Central memory CD8-positive, alpha-beta T cell (primary cell): ENCODE measurements around the gene WFDC10B.
"Not testable (repeated sequence)": the region's sequence is repeated elsewhere in the genome, so short reads cannot be mapped to it uniquely, and the experiment has no call there.

ENCODE experiments used
- ATAC-seq: fragments of 150-1000 bp; cut with Tn5 transposase; replicated peaks from 2 replicates; pipeline ENCODE4 v1.10.0; 2022; ENCODE audit warnings: mild to moderate bottlenecking, moderate FRiP score, moderate number of reproducible peaks; ENCODE audit not compliant: poor library complexity, severe bottlenecking; ENCODE audit errors: extremely low read depth
- DNase-seq, 2 donors: peaks; one replicate each; pipeline ENCODE4 v3.0.0; 2021; ENCODE audit warnings: low spot score in 2 of 2
- H3K27ac Mint-ChIP-seq: one replicate; pipeline ENCODE4 v1.8.0; 2022; ENCODE audit warnings: low read depth, mild to moderate bottlenecking, moderate library complexity, mixed read lengths
- H3K27me3 Mint-ChIP-seq: one replicate; pipeline ENCODE4 v1.8.0; 2022; ENCODE audit warnings: mixed read lengths
- H3K36me3 Mint-ChIP-seq: one replicate; pipeline ENCODE4 v1.8.0; 2022; ENCODE audit warnings: mild to moderate bottlenecking, moderate library complexity, mixed read lengths; ENCODE audit not compliant: insufficient read depth
- H3K4me1 Mint-ChIP-seq: one replicate; pipeline ENCODE4 v1.8.0; 2022; ENCODE audit warnings: mixed read lengths
- H3K4me3 Mint-ChIP-seq: one replicate; pipeline ENCODE4 v1.8.0; 2022; ENCODE audit warnings: mild to moderate bottlenecking, moderate library complexity, mixed read lengths
- H3K9me3 Mint-ChIP-seq: one replicate; pipeline ENCODE4 v1.8.0; 2022; ENCODE audit warnings: mixed read lengths

The WFDC10B gene

DNA sequence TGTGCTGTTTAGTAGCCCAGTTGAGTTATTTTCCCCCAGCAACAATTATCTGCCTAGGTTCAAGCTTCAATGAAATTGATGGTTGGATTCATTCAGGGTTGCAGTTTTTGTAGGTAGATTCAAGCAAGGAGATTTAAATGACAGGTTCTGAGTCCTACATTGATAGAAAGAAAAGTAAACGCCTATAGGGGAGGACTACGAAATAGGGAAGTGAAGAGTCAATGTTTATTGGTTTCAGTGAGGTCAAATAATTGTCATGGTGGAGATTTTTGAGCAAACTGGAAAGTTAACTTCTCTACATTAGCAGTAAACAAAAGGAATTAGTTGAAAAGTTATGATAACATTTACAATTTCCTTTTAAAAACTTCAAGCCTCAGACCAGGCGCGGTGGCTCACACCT lies 3.7 kb downstream of the WFDC10B start:
- Mint-ChIP-seq H3K27me3 (peaks cover 65% of the 10 kb centered on the region), H3K4me1 (no peaks in the 10 kb centered on the region), H3K9me3 (no peaks in the 10 kb centered on the region), H3K27ac (no peak overlapping the region), H3K36me3 (no peaks in the 10 kb centered on the region), H3K4me3 (no peak overlapping the region)
- ATAC-seq: no peak
- no peak for DNase-seq

DNA sequence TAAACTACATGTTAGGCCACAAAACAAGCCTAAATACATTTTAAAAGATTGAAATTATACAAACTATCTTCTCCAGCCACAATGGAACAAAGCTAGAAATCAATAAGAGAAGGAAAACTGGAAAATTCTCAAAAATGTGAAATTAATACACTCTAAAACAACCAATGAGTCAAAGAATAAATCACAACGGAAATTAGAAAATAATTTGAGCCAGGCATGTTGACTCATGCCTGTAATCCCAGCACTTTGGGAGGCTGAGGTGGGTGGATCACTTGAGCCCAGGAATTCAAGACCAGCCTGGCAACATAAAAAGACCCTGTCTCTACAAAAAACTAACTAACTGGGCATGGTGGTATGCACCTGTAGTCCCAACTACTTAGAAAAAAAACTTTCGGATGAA lies 9.3 kb downstream of the WFDC10B start:
- Mint-ChIP-seq H3K4me1 (no peaks in the 10 kb centered on the region), H3K9me3 (no peaks in the 10 kb centered on the region), H3K27ac (no peak overlapping the region), H3K36me3 (no peaks in the 10 kb centered on the region), H3K4me3 (no peak overlapping the region), H3K27me3 (peaks cover 56% of the 10 kb centered on the region)
- ATAC-seq: no peak
- no peak for DNase-seq

- not testable (repeated sequence) for H3K9me3 Mint-ChIP-seq, DNase-seq, H3K36me3 Mint-ChIP-seq, H3K4me3 Mint-ChIP-seq, ATAC-seq, H3K4me1 Mint-ChIP-seq, H3K27ac Mint-ChIP-seq
- peaks cover 55% of the 10 kb centered on the region for H3K27me3 Mint-ChIP-seq
Observed at GRCh38 chr20:45693346-45693745, 11.5 kb downstream of the WFDC10B start.

DNA sequence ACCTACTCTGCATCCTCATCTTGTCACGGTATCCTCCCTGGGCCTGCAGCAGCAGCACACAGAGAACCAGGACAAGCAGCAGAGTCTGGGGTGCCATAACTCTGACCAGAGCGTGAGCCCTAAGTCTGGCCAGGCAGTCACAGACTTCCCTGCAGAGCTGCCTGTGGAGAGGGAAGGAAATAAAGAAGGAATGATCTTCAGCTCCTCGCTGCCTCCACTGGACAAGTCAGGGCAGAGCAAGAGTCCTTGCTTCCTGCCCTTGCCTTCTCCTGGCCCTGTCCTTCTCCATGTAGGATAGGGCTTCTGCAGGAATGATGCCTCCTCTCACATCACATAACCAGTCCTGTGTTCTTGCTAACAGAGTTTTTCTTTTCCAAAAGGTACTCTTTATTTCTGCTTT lies 18.9 kb downstream of the WFDC10B start:
- H3K4me1 Mint-ChIP-seq: no peaks in the 10 kb centered on the region
- H3K27ac Mint-ChIP-seq: no peak overlapping the region
- DNase-seq (no peak), ATAC-seq (no peak)
- H3K36me3 Mint-ChIP-seq: no peaks in the 10 kb centered on the region
- H3K27me3 Mint-ChIP-seq: peaks cover 26% of the 10 kb centered on the region
- no peaks in the 10 kb centered on the region for H3K9me3 Mint-ChIP-seq
- H3K4me3 Mint-ChIP-seq: no peak overlapping the region

DNA sequence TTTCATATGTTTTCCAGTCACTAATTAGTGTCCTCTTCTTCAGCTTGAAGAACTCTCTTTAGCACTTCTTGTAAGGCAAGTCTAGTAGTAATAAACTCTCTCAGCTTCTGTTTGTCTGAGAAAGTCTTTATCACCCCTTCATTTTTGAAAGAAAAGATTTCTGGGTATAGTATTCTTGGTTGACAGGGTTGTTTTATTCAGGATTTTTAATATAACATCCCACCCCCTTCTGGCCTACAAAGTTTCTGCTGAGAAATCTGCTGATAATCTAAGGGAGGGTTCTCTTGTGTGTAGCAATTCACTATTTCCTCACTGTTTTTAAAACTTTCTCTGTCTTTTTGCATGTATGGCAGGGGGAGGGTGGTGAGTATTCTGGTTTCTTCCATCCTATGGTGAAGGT lies 25.2 kb downstream of the WFDC10B start:
- Mint-ChIP-seq H3K4me1 (no peaks in the 10 kb centered on the region), H3K36me3 (no peaks in the 10 kb centered on the region), H3K27me3 (peaks cover 56% of the 10 kb centered on the region), H3K4me3 (no peak overlapping the region), H3K27ac (no peak overlapping the region), H3K9me3 (peaks cover 16% of the 10 kb centered on the region)
- ATAC-seq (no peak), DNase-seq (no peak)

DNA sequence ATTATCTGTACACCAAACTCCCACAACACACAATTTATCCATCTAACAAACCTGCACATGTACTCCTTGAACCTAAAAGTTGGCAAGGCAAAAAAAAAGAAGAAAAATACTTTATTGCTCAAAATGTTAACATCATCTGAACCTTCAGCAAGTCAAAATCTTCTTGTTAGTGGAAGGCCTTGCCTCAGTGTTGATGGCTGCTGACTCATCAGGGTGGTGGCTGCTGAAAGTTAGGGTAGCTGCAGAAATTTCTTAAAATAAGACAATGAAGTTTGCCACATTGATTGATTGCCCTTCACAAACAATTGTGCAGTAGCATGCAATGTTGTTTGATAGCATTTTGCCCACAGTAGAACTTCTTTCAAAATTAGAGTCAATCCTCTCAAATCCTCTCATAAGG lies 32.1 kb downstream of the WFDC10B start:
- no peaks in the 10 kb centered on the region for H3K36me3 Mint-ChIP-seq
- no peak overlapping the region for H3K27ac Mint-ChIP-seq
- H3K27me3 Mint-ChIP-seq: peaks cover 74% of the 10 kb centered on the region
- no peak overlapping the region for H3K4me3 Mint-ChIP-seq
- no peak for ATAC-seq
- no peak for DNase-seq
- H3K9me3 Mint-ChIP-seq: peaks cover 3% of the 10 kb centered on the region
- no peaks in the 10 kb centered on the region for H3K4me1 Mint-ChIP-seq

DNA sequence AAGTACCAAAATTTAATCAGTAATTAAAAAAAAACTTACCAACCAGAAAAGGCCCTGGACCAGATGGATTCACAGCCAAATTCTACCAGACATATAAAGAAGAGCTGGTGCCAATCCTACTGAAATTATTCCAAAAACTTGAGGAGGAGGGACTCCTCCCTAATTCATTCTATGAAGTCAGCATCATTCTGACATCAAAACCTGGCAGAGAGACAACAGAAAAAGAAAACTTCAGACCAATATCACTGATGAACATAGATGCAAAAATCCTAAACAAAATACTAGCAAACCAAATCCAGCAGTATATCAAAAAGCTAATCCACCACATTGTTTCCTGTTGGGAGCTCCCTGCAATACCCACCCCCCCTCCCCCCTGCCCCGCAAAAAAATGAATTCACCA lies 34.7 kb downstream of the WFDC10B start, which contains the start of gene WFDC11:
WFDC11 (minus strand) TSS at position 101 of the 400 bp plus-strand sequence. CDS start 19,639 bp downstream, outside the sequence.
- H3K9me3 Mint-ChIP-seq: no peaks in the 10 kb centered on the region
- H3K27ac Mint-ChIP-seq: no peak within 1 kb of the TSS
- DNase-seq: no peak
- H3K4me1 Mint-ChIP-seq: no peaks in the 10 kb centered on the region
- no peak for ATAC-seq
- no peaks in the 10 kb centered on the region for H3K36me3 Mint-ChIP-seq
- H3K4me3 Mint-ChIP-seq: no peak within 1 kb of the TSS
- peaks cover 77% of the 10 kb centered on the region for H3K27me3 Mint-ChIP-seq

- H3K27ac Mint-ChIP-seq, ATAC-seq, H3K9me3 Mint-ChIP-seq, H3K36me3 Mint-ChIP-seq, DNase-seq, H3K4me3 Mint-ChIP-seq, H3K4me1 Mint-ChIP-seq: not testable (repeated sequence)
- peaks cover 28% of the 10 kb centered on the region for H3K27me3 Mint-ChIP-seq
Observed at GRCh38 chr20:45657038-45657437, 47.8 kb downstream of the WFDC10B start.

GRCh38 chr20:45651726-45652125 lies 53.1 kb downstream of the WFDC10B start:
- H3K27me3 Mint-ChIP-seq: peaks cover 49% of the 10 kb centered on the region
- not testable (repeated sequence) for H3K36me3 Mint-ChIP-seq, H3K9me3 Mint-ChIP-seq, H3K27ac Mint-ChIP-seq, H3K4me1 Mint-ChIP-seq, H3K4me3 Mint-ChIP-seq, DNase-seq, ATAC-seq

GRCh38 chr20:45649312-45649863 lies 55.4 kb downstream of the WFDC10B start:
- DNase-seq (no peak), ATAC-seq (no peak)
- no peak overlapping the region for H3K27ac Mint-ChIP-seq
- no peaks in the 10 kb centered on the region for H3K4me1 Mint-ChIP-seq
- no peak overlapping the region for H3K4me3 Mint-ChIP-seq
- no peaks in the 10 kb centered on the region for H3K9me3 Mint-ChIP-seq
- peaks cover 52% of the 10 kb centered on the region for H3K27me3 Mint-ChIP-seq
- no peaks in the 10 kb centered on the region for H3K36me3 Mint-ChIP-seq

GRCh38 chr20:45647441-45648050 lies 57.3 kb downstream of the WFDC10B start:
- H3K4me3 Mint-ChIP-seq: no peak overlapping the region
- H3K36me3 Mint-ChIP-seq: no peaks in the 10 kb centered on the region
- no peaks in the 10 kb centered on the region for H3K4me1 Mint-ChIP-seq
- no peaks in the 10 kb centered on the region for H3K9me3 Mint-ChIP-seq
- DNase-seq (no peak), ATAC-seq (no peak)
- peaks cover 45% of the 10 kb centered on the region for H3K27me3 Mint-ChIP-seq
- H3K27ac Mint-ChIP-seq: no peak overlapping the region

- ATAC-seq (no peak), DNase-seq (no peak)
- Mint-ChIP-seq H3K9me3 (no peaks in the 10 kb centered on the region), H3K4me3 (no peak overlapping the region), H3K27ac (no peak overlapping the region), H3K27me3 (peaks cover 46% of the 10 kb centered on the region), H3K4me1 (no peaks in the 10 kb centered on the region), H3K36me3 (no peaks in the 10 kb centered on the region)
Observed at GRCh38 chr20:45646875-45647274, 57.9 kb downstream of the WFDC10B start.

GRCh38 chr20:45645869-45646268 lies 59.0 kb downstream of the WFDC10B start:
- not testable (repeated sequence) for DNase-seq, H3K4me3 Mint-ChIP-seq, ATAC-seq, H3K4me1 Mint-ChIP-seq, H3K9me3 Mint-ChIP-seq, H3K36me3 Mint-ChIP-seq, H3K27ac Mint-ChIP-seq
- H3K27me3 Mint-ChIP-seq: peaks cover 43% of the 10 kb centered on the region
